Measurements from ENCODE around the gene RCSD1. TPM values are rescaled to one million over a fixed set of nuclear protein-coding genes. Genes with fewer than 3 reads are reported as not detected.

RCSD1 gene
- total RNA-seq, 4 donors from 2014 or later = 0.34 to 3.5 (median 2.0) TPM

GRCh38 chr1:167651161-167651693 lies 21.2 kb downstream of the RCSD1 start:
- Histone ChIP-seq H3K36me3 (no peaks in the 10 kb centered on the region), H3K27me3 (no peaks in the 10 kb centered on the region), H3K4me3 (no peak overlapping the region), H3K27ac (no peak overlapping the region), H3K4me1 (peaks cover 24% of the 10 kb centered on the region), H3K9me3 (no peaks in the 10 kb centered on the region)
- WGBS = 91% methylated on average over 7 of the region's 7 CpGs
- TF ChIP-seq POLR2AphosphoS5 (IDR thresholded peaks at IDR 0.05) = no peak
- TF ChIP-seq, protein P1, sequence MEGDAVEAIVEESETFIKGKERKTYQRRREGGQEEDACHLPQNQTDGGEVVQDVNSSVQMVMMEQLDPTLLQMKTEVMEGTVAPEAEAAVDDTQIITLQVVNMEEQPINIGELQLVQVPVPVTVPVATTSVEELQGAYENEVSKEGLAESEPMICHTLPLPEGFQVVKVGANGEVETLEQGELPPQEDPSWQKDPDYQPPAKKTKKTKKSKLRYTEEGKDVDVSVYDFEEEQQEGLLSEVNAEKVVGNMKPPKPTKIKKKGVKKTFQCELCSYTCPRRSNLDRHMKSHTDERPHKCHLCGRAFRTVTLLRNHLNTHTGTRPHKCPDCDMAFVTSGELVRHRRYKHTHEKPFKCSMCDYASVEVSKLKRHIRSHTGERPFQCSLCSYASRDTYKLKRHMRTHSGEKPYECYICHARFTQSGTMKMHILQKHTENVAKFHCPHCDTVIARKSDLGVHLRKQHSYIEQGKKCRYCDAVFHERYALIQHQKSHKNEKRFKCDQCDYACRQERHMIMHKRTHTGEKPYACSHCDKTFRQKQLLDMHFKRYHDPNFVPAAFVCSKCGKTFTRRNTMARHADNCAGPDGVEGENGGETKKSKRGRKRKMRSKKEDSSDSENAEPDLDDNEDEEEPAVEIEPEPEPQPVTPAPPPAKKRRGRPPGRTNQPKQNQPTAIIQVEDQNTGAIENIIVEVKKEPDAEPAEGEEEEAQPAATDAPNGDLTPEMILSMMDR (IDR thresholded peaks at IDR 0.05) = no peak
- no peak for TF ChIP-seq EP300 (IDR thresholded peaks at IDR 0.05)
- no peak for TF ChIP-seq POLR2A (IDR thresholded peaks at IDR 0.05)
- DNase-seq (ENCODE audit: low spot score in 2 of 2) = no peak

- H3K27ac ChIP-seq = no peak overlapping the region
- no peaks in the 10 kb centered on the region for H3K27me3 ChIP-seq
- H3K4me3 ChIP-seq = no peak overlapping the region
- WGBS = 85% methylated on average over 7 of the region's 7 CpGs
- H3K9me3 ChIP-seq = no peaks in the 10 kb centered on the region
- no peak for DNase-seq (ENCODE audit: low spot score in 2 of 2)
- no peak for TF ChIP-seq POLR2A (IDR thresholded peaks at IDR 0.05)
- TF ChIP-seq, protein P1 (IDR thresholded peaks at IDR 0.05) = no peak
- TF ChIP-seq POLR2AphosphoS5 (IDR thresholded peaks at IDR 0.05) = no peak
- no peak for TF ChIP-seq EP300 (IDR thresholded peaks at IDR 0.05)
- peaks cover 19% of the 10 kb centered on the region for H3K4me1 ChIP-seq
- no peaks in the 10 kb centered on the region for H3K36me3 ChIP-seq
These were observed 25.0 kb downstream of the RCSD1 start for GRCh38 chr1:167654975-167655575.

DNA sequence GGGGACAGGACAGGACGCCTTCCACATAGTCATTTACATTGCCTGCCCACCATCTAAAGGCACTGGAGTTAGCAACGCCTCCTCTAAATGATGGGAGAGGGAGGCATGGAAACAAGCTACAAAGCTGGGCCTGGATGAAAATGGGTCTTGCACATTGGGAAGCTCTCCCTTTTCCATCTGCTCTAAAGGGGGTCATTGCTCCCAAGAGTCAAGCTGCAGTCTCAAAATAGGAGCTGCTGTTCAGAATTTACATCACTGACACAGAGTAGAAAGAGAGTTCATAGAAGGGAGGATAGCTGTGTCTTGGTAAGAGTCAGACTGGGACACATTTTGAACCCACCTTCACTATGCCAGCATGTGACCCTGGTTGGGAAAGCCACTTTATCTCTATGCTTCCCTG lies 26.6 kb downstream of the RCSD1 start:
- 96% methylated on average over 2 of the region's 2 CpGs for WGBS
- Histone ChIP-seq H3K27me3 (no peaks in the 10 kb centered on the region), H3K36me3 (no peaks in the 10 kb centered on the region), H3K4me1 (peaks cover 29% of the 10 kb centered on the region), H3K27ac (no peak overlapping the region), H3K9me3 (no peaks in the 10 kb centered on the region), H3K4me3 (no peak overlapping the region)
- TF ChIP-seq, protein P1 (IDR thresholded peaks at IDR 0.05) = no peak
- TF ChIP-seq POLR2A (IDR thresholded peaks at IDR 0.05) (no peak), POLR2AphosphoS5 (IDR thresholded peaks at IDR 0.05) (no peak), EP300 (IDR thresholded peaks at IDR 0.05) (no peak)
- no peak for DNase-seq (ENCODE audit: low spot score in 2 of 2)

DNA sequence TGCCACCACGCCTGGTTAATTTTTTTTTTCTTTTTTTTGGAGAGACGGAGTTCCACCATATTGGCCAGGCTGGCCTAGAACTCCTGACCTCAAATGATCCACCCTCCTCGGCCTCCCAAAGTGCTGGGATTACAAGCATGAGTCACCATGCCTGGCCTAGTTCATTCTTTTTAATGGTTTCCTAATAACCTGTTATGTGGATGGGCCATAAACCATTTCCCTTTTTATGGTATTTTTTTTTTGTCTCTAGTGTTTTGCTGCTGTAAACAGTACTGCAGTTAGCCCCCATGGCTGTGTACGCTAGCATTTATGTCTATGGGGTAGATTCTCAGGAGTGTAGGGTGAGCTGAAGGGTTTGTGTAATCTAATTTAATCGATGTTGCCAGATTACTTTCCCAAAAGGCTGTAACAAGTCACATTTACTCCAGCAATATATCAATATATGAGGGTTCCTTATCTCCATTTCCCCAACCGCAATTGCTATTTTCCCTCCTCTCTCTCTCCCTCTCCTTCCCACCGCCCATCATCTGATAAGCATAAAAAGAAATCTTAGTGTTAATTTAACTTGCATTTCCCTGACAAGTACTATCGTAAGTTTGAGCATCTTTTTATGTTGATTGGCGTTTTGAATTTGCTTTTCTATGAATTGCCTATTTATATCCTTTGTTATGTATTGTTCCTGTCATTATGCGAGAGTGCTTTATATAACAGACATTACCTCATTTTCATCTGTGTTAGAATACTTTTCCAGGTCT lies 28.7 kb downstream of the RCSD1 start:
- WGBS = 70% methylated on average over 10 of the region's 10 CpGs
- no peaks in the 10 kb centered on the region for H3K27me3 ChIP-seq
- H3K36me3 ChIP-seq = no peaks in the 10 kb centered on the region
- no peaks in the 10 kb centered on the region for H3K9me3 ChIP-seq
- H3K27ac ChIP-seq = no peak overlapping the region
- H3K4me3 ChIP-seq = no peak overlapping the region
- TF ChIP-seq, protein P1 (IDR thresholded peaks at IDR 0.05) = no peak
- TF ChIP-seq POLR2A (IDR thresholded peaks at IDR 0.05) (no peak), POLR2AphosphoS5 (IDR thresholded peaks at IDR 0.05) (no peak), EP300 (IDR thresholded peaks at IDR 0.05) (no peak)
- DNase-seq (ENCODE audit: low spot score in 2 of 2) = no peak
- H3K4me1 ChIP-seq = peaks cover 42% of the 10 kb centered on the region

- WGBS = 63% methylated on average over 3 of the region's 3 CpGs
- Histone ChIP-seq H3K4me3 (no peak overlapping the region), H3K36me3 (no peaks in the 10 kb centered on the region), H3K27me3 (no peaks in the 10 kb centered on the region), H3K27ac (no peak overlapping the region), H3K4me1 (peaks cover 46% of the 10 kb centered on the region), H3K9me3 (no peaks in the 10 kb centered on the region)
- no peak for TF ChIP-seq POLR2A (IDR thresholded peaks at IDR 0.05)
- no peak for TF ChIP-seq POLR2AphosphoS5 (IDR thresholded peaks at IDR 0.05)
- TF ChIP-seq EP300 (IDR thresholded peaks at IDR 0.05) = no peak
- TF ChIP-seq, protein P1 (IDR thresholded peaks at IDR 0.05) = no peak
- DNase-seq (ENCODE audit: low spot score in 2 of 2) = no peak
These were observed 29.4 kb downstream of the RCSD1 start for GRCh38 chr1:167659450-167659849.
